ENCODE data around the gene DCTN3. TPM values are rescaled to one million over a fixed set of nuclear protein-coding genes. Genes with fewer than 3 reads are reported as not detected.

Gene DCTN3
- total and polyA plus RNA-seq, 2 experiments from 2014 or later = 12.9 to 17.9 TPM

- Histone ChIP-seq H3K4me2 (no peak overlapping the region), H2AFZ (no peak overlapping the region), H3K79me2 (replicated peaks; ENCODE audit: insufficient read depth) (no peaks in the 10 kb centered on the region), H3K27me3 (ENCODE audit: insufficient read depth) (no peaks in the 10 kb centered on the region), H3K4me1 (ENCODE audit: insufficient read depth) (peaks cover 1% of the 10 kb centered on the region), H3K4me3 (no peak overlapping the region), H3F3A (replicated peaks; ENCODE audit: low read depth) (no peaks in the 10 kb centered on the region), H4K20me1 (replicated peaks; ENCODE audit: insufficient read depth) (no peaks in the 10 kb centered on the region), H3K36me3 (ENCODE audit: insufficient read depth) (no peaks in the 10 kb centered on the region), H3K9me2 (ENCODE audit: insufficient read depth) (no peaks in the 10 kb centered on the region), H3K27ac (ENCODE audit: low read depth) (no peak overlapping the region)
- Mint-ChIP-seq H3K9me3 (no peaks in the 10 kb centered on the region; the same call in 2 of the 3 replicates), H3K27ac (no peak overlapping the region), H3K4me1 (peaks cover 15% of the 10 kb centered on the region), H3K4me3 (no peak overlapping the region), H3K27me3 (ENCODE audit: insufficient read depth, low read depth, poor library complexity) (peaks cover 19% of the 10 kb centered on the region), H3K36me3 (ENCODE audit: low read depth) (no peaks in the 10 kb centered on the region)
- TF ChIP-seq, protein P1, sequence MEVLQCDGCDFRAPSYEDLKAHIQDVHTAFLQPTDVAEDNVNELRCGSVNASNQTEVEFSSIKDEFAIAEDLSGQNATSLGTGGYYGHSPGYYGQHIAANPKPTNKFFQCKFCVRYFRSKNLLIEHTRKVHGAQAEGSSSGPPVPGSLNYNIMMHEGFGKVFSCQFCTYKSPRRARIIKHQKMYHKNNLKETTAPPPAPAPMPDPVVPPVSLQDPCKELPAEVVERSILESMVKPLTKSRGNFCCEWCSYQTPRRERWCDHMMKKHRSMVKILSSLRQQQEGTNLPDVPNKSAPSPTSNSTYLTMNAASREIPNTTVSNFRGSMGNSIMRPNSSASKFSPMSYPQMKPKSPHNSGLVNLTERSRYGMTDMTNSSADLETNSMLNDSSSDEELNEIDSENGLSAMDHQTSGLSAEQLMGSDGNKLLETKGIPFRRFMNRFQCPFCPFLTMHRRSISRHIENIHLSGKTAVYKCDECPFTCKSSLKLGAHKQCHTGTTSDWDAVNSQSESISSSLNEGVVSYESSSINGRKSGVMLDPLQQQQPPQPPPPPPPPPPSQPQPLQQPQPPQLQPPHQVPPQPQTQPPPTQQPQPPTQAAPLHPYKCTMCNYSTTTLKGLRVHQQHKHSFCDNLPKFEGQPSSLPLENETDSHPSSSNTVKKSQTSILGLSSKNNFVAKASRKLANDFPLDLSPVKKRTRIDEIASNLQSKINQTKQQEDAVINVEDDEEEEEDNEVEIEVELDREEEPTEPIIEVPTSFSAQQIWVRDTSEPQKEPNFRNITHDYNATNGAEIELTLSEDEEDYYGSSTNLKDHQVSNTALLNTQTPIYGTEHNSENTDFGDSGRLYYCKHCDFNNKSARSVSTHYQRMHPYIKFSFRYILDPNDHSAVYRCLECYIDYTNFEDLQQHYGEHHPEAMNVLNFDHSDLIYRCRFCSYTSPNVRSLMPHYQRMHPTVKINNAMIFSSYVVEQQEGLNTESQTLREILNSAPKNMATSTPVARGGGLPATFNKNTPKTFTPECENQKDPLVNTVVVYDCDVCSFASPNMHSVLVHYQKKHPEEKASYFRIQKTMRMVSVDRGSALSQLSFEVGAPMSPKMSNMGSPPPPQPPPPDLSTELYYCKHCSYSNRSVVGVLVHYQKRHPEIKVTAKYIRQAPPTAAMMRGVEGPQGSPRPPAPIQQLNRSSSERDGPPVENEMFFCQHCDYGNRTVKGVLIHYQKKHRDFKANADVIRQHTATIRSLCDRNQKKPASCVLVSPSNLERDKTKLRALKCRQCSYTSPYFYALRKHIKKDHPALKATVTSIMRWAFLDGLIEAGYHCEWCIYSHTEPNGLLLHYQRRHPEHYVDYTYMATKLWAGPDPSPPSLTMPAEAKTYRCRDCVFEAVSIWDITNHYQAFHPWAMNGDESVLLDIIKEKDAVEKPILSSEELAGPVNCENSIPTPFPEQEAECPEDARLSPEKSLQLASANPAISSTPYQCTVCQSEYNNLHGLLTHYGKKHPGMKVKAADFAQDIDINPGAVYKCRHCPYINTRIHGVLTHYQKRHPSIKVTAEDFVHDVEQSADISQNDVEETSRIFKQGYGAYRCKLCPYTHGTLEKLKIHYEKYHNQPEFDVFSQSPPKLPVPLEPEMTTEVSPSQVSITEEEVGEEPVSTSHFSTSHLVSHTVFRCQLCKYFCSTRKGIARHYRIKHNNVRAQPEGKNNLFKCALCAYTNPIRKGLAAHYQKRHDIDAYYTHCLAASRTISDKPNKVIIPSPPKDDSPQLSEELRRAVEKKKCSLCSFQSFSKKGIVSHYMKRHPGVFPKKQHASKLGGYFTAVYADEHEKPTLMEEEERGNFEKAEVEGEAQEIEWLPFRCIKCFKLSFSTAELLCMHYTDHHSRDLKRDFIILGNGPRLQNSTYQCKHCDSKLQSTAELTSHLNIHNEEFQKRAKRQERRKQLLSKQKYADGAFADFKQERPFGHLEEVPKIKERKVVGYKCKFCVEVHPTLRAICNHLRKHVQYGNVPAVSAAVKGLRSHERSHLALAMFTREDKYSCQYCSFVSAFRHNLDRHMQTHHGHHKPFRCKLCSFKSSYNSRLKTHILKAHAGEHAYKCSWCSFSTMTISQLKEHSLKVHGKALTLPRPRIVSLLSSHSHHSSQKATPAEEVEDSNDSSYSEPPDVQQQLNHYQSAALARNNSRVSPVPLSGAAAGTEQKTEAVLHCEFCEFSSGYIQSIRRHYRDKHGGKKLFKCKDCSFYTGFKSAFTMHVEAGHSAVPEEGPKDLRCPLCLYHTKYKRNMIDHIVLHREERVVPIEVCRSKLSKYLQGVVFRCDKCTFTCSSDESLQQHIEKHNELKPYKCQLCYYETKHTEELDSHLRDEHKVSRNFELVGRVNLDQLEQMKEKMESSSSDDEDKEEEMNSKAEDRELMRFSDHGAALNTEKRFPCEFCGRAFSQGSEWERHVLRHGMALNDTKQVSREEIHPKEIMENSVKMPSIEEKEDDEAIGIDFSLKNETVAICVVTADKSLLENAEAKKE (CRISPR knock-in tag; IDR thresholded peaks at IDR 0.05) = no peak
- TF ChIP-seq JUNB (IDR thresholded peaks at IDR 0.05; ENCODE audit: unreplicated experiment) (no peak), ZNF331 (CRISPR knock-in tag; IDR thresholded peaks at IDR 0.05; ENCODE audit: low read depth) (no peak), EZH2phosphoT487 (IDR thresholded peaks at IDR 0.05; ENCODE audit: unreplicated experiment) (no peak), POLR2AphosphoS5 (IDR thresholded peaks at IDR 0.05; ENCODE audit: low read depth) (no peak), STAT1 (IDR thresholded peaks at IDR 0.05; ENCODE audit: unreplicated experiment) (no peak), CREB1 (CRISPR knock-in tag; IDR thresholded peaks at IDR 0.05; ENCODE audit: low read depth) (no peak), REST (IDR thresholded peaks at IDR 0.05; ENCODE audit: unreplicated experiment) (no peak), EZH2 (IDR thresholded peaks at IDR 0.05; ENCODE audit: low read depth, unreplicated experiment) (no peak), NANOG (IDR thresholded peaks at IDR 0.05; ENCODE audit: borderline replicate concordance) (no peak), ZNF114 (CRISPR knock-in tag; IDR thresholded peaks at IDR 0.05) (no peak)
- TF ChIP-seq, protein P2, sequence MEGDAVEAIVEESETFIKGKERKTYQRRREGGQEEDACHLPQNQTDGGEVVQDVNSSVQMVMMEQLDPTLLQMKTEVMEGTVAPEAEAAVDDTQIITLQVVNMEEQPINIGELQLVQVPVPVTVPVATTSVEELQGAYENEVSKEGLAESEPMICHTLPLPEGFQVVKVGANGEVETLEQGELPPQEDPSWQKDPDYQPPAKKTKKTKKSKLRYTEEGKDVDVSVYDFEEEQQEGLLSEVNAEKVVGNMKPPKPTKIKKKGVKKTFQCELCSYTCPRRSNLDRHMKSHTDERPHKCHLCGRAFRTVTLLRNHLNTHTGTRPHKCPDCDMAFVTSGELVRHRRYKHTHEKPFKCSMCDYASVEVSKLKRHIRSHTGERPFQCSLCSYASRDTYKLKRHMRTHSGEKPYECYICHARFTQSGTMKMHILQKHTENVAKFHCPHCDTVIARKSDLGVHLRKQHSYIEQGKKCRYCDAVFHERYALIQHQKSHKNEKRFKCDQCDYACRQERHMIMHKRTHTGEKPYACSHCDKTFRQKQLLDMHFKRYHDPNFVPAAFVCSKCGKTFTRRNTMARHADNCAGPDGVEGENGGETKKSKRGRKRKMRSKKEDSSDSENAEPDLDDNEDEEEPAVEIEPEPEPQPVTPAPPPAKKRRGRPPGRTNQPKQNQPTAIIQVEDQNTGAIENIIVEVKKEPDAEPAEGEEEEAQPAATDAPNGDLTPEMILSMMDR (conservative IDR thresholded peaks at IDR 0.05; ENCODE audit: low read depth in 2 of 2) = no peak
- TF ChIP-seq, protein P3, sequence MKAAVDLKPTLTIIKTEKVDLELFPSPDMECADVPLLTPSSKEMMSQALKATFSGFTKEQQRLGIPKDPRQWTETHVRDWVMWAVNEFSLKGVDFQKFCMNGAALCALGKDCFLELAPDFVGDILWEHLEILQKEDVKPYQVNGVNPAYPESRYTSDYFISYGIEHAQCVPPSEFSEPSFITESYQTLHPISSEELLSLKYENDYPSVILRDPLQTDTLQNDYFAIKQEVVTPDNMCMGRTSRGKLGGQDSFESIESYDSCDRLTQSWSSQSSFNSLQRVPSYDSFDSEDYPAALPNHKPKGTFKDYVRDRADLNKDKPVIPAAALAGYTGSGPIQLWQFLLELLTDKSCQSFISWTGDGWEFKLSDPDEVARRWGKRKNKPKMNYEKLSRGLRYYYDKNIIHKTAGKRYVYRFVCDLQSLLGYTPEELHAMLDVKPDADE (IDR thresholded peaks at IDR 0.05) = no peak
- no peak for ATAC-seq
- no peak for DNase-seq (ENCODE audit: low spot score)
These were observed 38.2 kb upstream of the DCTN3 start for GRCh38 chr9:34658461-34658860.

Data from GM23338 (cell line).